IPS-15b (cell line): ENCODE results near the gene ASAP2.
"Not testable (repeated sequence)": the region's sequence is repeated elsewhere in the genome, so short reads cannot be mapped to it uniquely, and the experiment has no call there.

ENCODE experiments used
- H3K27me3 ChIP-seq: one replicate; pipeline ENCODE4 v1.6.1; 2013; ENCODE audit warnings: low read length; ENCODE audit not compliant: control insufficient read depth, insufficient read depth
- H3K36me3 ChIP-seq: one replicate; pipeline ENCODE4 v1.6.1; 2013; ENCODE audit warnings: low read length; ENCODE audit not compliant: control insufficient read depth, insufficient read depth
- H3K4me1 ChIP-seq: one replicate; pipeline ENCODE4 v1.6.1; 2013; ENCODE audit warnings: mild to moderate bottlenecking, low read length; ENCODE audit not compliant: control insufficient read depth, insufficient read depth
- H3K4me3 ChIP-seq: one replicate; pipeline ENCODE4 v1.5.1; 2013; ENCODE audit warnings: low read depth, low read length
- H3K9ac ChIP-seq: one replicate; pipeline ENCODE4 v1.6.1; 2013; ENCODE audit warnings: low read depth, mild to moderate bottlenecking, low read length
- H3K9me3 ChIP-seq: one replicate; pipeline ENCODE4 v1.6.1; 2013; ENCODE audit warnings: mild to moderate bottlenecking, low read length; ENCODE audit not compliant: control insufficient read depth, insufficient read depth

ASAP2 gene

DNA sequence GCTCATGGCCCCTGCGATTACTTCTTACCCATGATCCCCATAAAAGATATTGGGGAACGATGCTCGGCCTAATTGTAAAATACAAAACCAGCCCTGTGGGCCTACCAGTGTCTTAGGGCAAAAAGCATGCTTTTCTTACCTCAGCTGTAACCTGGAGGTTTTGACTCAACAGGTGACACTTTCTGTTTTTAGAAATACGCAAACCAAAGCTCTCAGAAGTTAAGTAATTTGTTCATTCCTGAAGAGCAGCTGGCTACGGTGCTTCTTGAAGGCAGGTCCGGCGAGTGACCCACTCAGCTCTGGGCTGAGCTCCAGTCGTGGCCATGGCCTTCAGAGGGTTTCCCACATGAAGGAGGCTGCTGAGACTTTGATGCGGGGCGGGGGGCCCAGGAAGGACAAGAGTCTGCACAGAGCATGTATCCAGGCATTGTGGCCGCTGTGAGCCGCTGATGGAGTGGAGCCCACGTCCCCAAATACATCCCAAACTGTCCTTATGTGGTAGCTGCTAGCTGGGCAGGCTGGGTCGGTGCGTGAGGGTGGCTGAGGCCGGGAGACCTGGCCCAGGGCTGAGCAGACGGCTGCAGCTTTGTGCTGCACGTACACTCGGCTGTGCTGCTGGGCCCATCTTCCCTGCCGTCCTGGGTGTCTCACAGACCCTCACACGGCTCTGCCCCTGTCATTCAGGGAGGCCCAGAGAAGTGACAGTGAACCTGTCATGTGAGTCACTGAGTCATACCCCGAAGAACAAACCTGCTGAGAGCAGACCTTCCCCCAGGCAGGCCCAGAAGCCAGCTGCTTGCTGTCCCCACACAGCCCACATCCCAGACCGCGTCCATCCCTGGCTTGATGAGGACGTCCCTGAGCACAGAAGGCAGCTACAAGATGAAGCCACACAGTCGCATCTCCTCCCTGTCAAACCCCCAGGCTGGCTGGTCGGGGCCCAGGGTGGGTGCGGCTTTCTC lies 182.6 kb downstream of the ASAP2 start:
- Histone ChIP-seq H3K36me3 (no peaks in the 10 kb centered on the region), H3K4me1 (no peaks in the 10 kb centered on the region), H3K4me3 (no peak overlapping the region), H3K9ac (no peak overlapping the region), H3K27me3 (no peaks in the 10 kb centered on the region), H3K9me3 (no peaks in the 10 kb centered on the region)

GRCh38 chr2:9390151-9390850 lies 183.7 kb downstream of the ASAP2 start:
- H3K36me3 ChIP-seq = no peaks in the 10 kb centered on the region

GRCh38 chr2:9390991-9391390 lies 184.4 kb downstream of the ASAP2 start:
- Histone ChIP-seq H3K4me3 (no peak overlapping the region), H3K36me3 (no peaks in the 10 kb centered on the region), H3K9ac (no peak overlapping the region)

More at GRCh38 chr2:9390151-9390850, 183.7 kb downstream of the ASAP2 start:
- H3K9ac ChIP-seq = no peak overlapping the region
- no peak overlapping the region for H3K4me3 ChIP-seq
- no peaks in the 10 kb centered on the region for H3K4me1 ChIP-seq
- no peaks in the 10 kb centered on the region for H3K9me3 ChIP-seq
- no peaks in the 10 kb centered on the region for H3K27me3 ChIP-seq

DNA sequence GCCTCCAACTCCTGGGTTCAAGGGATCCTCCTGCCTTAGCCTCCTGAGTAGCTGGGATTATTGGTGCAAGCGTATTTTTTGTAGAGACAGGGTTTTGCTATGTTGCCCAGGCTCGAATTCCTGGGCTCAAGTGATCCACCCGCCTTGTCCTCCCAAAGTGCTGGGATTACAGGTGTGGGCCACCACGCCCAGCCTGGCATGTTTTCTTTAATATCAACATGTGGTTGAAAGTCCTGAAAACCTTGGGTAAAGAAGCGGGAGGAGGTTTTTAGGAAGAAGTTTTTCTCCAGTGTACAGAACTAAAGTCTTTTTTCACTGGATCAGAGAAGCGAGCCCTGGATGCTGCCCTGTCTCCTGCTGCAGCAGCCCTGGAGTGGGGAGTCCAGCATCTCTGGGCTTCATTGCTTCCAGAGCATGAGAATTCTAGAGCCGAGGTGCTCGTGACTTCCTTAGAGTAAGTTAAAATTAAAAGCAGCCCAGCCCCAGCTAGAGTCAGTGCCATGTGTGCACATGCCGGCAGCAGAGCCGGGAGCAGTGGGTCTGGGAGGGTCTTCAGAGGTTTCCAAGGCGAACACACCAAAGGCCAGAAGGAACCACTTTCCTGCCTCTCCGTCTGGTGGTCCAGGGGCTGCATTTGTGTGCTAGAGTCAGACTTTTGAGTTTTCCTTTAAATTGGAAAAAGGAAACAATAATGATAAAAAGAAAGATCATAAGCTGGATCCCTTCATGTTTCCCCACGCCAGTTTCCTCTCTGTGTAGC lies 185.5 kb downstream of the ASAP2 start:
- H3K9me3 ChIP-seq = no peaks in the 10 kb centered on the region
- no peak overlapping the region for H3K4me3 ChIP-seq
- no peaks in the 10 kb centered on the region for H3K4me1 ChIP-seq
- H3K27me3 ChIP-seq = no peaks in the 10 kb centered on the region
- no peak overlapping the region for H3K9ac ChIP-seq
- no peaks in the 10 kb centered on the region for H3K36me3 ChIP-seq

More at GRCh38 chr2:9390991-9391390, 184.4 kb downstream of the ASAP2 start:
- H3K27me3 ChIP-seq = no peaks in the 10 kb centered on the region
- H3K4me1 ChIP-seq = no peaks in the 10 kb centered on the region
- no peaks in the 10 kb centered on the region for H3K9me3 ChIP-seq

DNA sequence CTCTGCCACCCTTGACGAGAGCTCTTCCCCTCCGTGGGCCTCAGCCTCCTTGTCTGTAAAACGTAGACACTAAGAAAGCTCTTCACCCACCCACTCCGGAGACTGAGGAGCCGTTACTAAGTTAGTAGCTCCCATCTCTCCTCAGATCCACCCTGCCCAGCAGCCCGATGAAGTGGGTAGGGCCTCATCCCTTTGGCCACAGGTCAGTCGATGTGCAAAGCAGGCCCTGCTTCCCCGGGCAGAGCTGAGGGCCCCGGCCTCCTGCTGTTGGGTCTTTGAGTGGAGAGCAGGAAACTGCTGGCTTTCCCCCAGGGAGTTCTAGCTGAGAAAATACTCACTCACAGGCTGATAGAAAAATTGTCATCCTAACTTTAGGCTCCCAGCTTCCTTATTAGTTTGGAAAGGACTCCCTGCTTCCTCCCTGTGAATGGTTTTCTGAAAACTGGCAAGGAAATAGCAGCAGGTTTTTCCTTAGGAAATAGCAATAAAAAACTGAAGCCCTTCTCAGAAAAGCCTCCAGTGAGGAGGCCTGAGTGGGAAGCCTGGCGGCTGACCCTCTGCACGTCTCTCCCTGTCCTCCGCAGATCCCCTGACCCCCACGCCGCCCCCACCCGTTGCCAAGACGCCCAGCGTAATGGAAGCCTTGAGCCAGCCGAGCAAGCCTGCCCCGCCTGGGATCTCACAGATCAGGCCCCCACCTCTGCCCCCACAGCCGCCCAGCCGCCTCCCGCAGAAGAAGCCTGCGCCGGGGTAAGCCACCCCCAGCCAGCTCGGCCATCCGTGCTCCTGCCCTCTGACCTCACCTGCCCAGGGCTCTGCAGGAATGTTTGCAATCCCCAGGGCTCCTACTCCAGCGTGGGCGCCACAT lies 186.5 kb downstream of the ASAP2 start:
- Histone ChIP-seq H3K4me1 (no peaks in the 10 kb centered on the region), H3K9ac (peak overlapping the region; percentile 12), H3K4me3 (no peak overlapping the region), H3K27me3 (no peaks in the 10 kb centered on the region), H3K36me3 (no peaks in the 10 kb centered on the region), H3K9me3 (no peaks in the 10 kb centered on the region)

GRCh38 chr2:9394816-9395215 lies 188.2 kb downstream of the ASAP2 start:
- H3K4me3 ChIP-seq = no peak overlapping the region
- H3K27me3 ChIP-seq = no peaks in the 10 kb centered on the region
- H3K9ac ChIP-seq = no peak overlapping the region
- H3K36me3 ChIP-seq = no peaks in the 10 kb centered on the region
- H3K4me1 ChIP-seq = no peaks in the 10 kb centered on the region
- no peaks in the 10 kb centered on the region for H3K9me3 ChIP-seq

DNA sequence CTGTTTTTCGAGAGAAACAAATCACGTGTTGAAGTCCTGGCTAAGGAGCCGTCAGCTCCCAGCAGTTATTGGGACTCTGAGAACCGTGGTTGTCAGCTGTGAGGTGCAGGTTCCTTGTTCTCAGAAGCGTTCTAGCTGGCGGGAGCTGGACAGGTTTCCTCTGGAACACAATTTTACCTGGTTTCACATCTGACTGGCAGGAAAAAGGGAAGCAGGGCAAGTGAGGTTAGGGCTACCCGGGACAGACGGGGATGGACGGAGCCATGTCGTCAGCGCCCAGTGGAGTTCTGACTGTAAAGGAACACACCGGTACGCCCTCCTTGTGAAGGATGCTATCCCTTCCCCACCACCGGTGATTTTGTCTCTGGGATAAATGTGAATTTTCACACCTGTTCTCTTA lies 190.6 kb downstream of the ASAP2 start:
- Histone ChIP-seq H3K27me3 (no peaks in the 10 kb centered on the region), H3K4me1 (no peaks in the 10 kb centered on the region), H3K4me3 (no peak overlapping the region), H3K36me3 (no peaks in the 10 kb centered on the region), H3K9ac (no peak overlapping the region), H3K9me3 (no peaks in the 10 kb centered on the region)

DNA sequence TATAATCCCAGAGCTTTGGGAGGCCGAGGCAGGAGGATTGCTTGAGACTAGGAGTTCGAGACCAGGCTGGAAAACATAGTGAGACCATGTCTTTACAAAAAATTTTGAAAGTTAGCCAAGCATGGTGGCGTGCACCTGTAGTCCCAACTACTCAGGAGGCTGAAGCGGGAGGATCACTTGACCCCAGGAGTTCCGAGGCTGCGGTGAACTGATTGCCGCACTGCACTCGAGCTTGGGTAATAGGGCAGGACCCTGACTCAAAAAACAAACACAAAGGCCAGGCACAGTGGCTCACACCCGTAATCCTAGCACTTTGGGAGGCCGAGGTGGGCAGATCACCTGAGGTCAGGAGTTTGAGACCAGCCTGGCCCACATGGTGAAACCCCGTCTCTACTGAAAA lies 191.6 kb downstream of the ASAP2 start:
- H3K27me3 ChIP-seq, H3K4me3 ChIP-seq, H3K9me3 ChIP-seq, H3K4me1 ChIP-seq, H3K9ac ChIP-seq, H3K36me3 ChIP-seq: not testable (repeated sequence)

GRCh38 chr2:9398881-9399780 lies 192.5 kb downstream of the ASAP2 start:
- no peaks in the 10 kb centered on the region for H3K36me3 ChIP-seq
- no peak overlapping the region for H3K4me3 ChIP-seq
- no peaks in the 10 kb centered on the region for H3K4me1 ChIP-seq

DNA sequence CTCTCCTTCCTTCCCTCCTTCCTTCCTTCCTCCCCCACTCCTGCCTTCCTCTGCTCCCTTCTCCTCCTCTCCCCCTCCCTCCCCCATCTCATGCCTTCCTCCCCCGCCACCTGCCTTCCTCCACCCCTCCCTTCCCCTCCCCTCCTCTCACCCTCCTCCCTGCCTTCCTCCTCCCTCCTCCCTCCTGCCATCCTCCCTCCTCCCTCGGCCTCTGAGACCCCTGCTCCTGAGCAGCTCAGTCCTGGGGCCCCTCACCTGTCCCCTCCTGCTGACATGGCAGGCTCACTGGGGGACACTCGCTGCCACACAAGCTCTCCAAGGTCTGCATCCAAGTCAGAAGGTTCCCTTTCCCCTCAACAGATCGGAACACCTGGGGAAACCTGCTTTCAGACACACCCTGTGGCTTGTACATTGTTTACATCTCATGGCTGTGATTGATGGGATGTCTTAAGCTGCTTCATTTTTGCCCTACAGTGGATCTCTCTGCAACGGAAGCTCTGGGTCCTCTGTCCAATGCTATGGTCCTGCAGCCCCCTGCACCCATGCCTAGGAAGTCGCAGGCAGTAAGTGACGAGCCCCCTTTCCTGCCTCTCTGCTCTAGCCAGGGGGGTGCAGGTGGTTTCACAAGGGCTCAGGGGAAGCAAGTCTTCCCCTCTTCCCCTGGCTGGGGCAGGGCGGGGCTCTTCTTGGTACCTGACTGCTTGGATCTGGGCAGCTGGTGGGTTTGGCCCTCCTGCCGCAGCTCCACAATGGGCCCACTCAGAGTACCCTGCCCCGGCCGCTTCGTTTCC lies 193.9 kb downstream of the ASAP2 start:
- H3K4me1 ChIP-seq = no peaks in the 10 kb centered on the region
- no peak overlapping the region for H3K4me3 ChIP-seq
- H3K9me3 ChIP-seq = no peaks in the 10 kb centered on the region
- H3K36me3 ChIP-seq = no peaks in the 10 kb centered on the region
- no peaks in the 10 kb centered on the region for H3K27me3 ChIP-seq
- no peak overlapping the region for H3K9ac ChIP-seq

More at GRCh38 chr2:9398881-9399780, 192.5 kb downstream of the ASAP2 start:
- no peaks in the 10 kb centered on the region for H3K27me3 ChIP-seq
- H3K9me3 ChIP-seq = no peaks in the 10 kb centered on the region
- H3K9ac ChIP-seq = no peak overlapping the region
